ENCODE data around the gene EPHA4.

DNA sequence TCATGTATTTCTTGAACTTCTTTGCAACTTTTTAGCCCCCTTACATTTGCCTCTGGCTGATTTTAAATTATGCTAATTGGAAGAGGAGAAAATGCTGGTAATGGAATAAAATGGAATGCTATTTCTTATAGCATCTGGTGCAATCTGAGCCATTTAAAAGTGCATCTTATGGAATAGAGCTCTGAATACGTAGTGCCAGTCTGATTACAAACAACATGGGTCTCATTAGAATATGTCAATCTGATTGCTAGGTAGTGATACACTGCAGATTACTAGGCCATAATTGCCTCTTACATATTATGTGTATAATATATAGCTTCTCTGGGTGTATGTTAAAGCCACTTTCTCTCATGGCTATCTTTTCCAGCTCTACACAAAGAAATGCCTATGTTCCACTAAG lies 159.1 kb downstream of the EPHA4 start:
- TF ChIP-seq, protein P1, sequence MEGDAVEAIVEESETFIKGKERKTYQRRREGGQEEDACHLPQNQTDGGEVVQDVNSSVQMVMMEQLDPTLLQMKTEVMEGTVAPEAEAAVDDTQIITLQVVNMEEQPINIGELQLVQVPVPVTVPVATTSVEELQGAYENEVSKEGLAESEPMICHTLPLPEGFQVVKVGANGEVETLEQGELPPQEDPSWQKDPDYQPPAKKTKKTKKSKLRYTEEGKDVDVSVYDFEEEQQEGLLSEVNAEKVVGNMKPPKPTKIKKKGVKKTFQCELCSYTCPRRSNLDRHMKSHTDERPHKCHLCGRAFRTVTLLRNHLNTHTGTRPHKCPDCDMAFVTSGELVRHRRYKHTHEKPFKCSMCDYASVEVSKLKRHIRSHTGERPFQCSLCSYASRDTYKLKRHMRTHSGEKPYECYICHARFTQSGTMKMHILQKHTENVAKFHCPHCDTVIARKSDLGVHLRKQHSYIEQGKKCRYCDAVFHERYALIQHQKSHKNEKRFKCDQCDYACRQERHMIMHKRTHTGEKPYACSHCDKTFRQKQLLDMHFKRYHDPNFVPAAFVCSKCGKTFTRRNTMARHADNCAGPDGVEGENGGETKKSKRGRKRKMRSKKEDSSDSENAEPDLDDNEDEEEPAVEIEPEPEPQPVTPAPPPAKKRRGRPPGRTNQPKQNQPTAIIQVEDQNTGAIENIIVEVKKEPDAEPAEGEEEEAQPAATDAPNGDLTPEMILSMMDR (IDR thresholded peaks at IDR 0.05; ENCODE audit: low read length) = no peak
- no peak for TF ChIP-seq EZH2 (optimal IDR thresholded peaks at IDR 0.05; ENCODE audit: low read depth, low read length)
